ENCODE results near the gene CPLX1. TPM values are rescaled to one million over a fixed set of nuclear protein-coding genes. Genes with fewer than 3 reads are reported as not detected.
"Not testable (repeated sequence)": the region's sequence is repeated elsewhere in the genome, so short reads cannot be mapped to it uniquely, and the experiment has no call there.

Gene CPLX1
- total and polyA plus RNA-seq, 2 donors (not counting 1 experiment from before 2014, with no cell fraction given) = 0.03 to 0.66 TPM

GRCh38 chr4:757111-757510 is 68.8 kb downstream of the CPLX1 start:
- H3K36me3 ChIP-seq (ENCODE audit: control insufficient read depth, insufficient read depth, low read length) = peaks cover 22% of the 10 kb centered on the region
- no peak overlapping the region for H3K4me3 ChIP-seq (replicated peaks in 1 of 4; ENCODE audit: control extremely low read depth in 1 of 4, insufficient read depth in 1 of 4, low read depth in 3 of 4, low read length in 4 of 4)
- H3K4me1 ChIP-seq (ENCODE audit: control insufficient read depth, extremely low read depth, insufficient read depth, low read length) = no peaks in the 10 kb centered on the region
- no peak overlapping the region for H2AFZ ChIP-seq (ENCODE audit: low read length)
- no peak overlapping the region for H3K9ac ChIP-seq (ENCODE audit: insufficient read depth, low read length)
- H3K9me3 ChIP-seq (ENCODE audit: control insufficient read depth, insufficient read depth, low read depth, low read length) = no peaks in the 10 kb centered on the region
- H3K4me2 ChIP-seq (ENCODE audit: extremely low read depth, insufficient read depth, low read length) = no peak overlapping the region
- H3K27me3 ChIP-seq (ENCODE audit: control insufficient read depth, insufficient read depth, low read length) = no peaks in the 10 kb centered on the region
- H4K20me1 ChIP-seq (ENCODE audit: control insufficient read depth, extremely low read depth, insufficient read depth, low read length) = no peaks in the 10 kb centered on the region
- no peak for DNase-seq (ENCODE audit: low read depth in 2 of 2)
- no peak overlapping the region for H3K27ac ChIP-seq (ENCODE audit: insufficient read depth, low read length)
- no peak for TF ChIP-seq EZH2 (IDR thresholded peaks at IDR 0.05; ENCODE audit: low read length, missing control alignments)
- no peak for TF ChIP-seq CTCF (conservative IDR thresholded peaks at IDR 0.05 in 1 of 2, IDR thresholded peaks at IDR 0.05 in 1 of 2; ENCODE audit: low read depth in 1 of 2, low read length in 2 of 2)
- H3K79me2 ChIP-seq (ENCODE audit: control insufficient read depth, insufficient read depth, low read length) = no peaks in the 10 kb centered on the region

- Histone ChIP-seq H2AFZ (ENCODE audit: low read length) (no peak overlapping the region), H3K27ac (ENCODE audit: insufficient read depth, low read length) (no peak overlapping the region), H3K4me3 (replicated peaks in 1 of 4; ENCODE audit: control extremely low read depth in 1 of 4, insufficient read depth in 1 of 4, low read depth in 3 of 4, low read length in 4 of 4) (no peak overlapping the region), H3K9me3 (ENCODE audit: control insufficient read depth, insufficient read depth, low read depth, low read length) (no peaks in the 10 kb centered on the region), H3K27me3 (ENCODE audit: control insufficient read depth, insufficient read depth, low read length) (no peaks in the 10 kb centered on the region), H3K36me3 (ENCODE audit: control insufficient read depth, insufficient read depth, low read length) (peaks cover 11% of the 10 kb centered on the region), H3K9ac (ENCODE audit: insufficient read depth, low read length) (no peak overlapping the region), H3K4me2 (ENCODE audit: extremely low read depth, insufficient read depth, low read length) (no peak overlapping the region), H3K79me2 (ENCODE audit: control insufficient read depth, insufficient read depth, low read length) (peaks cover 4% of the 10 kb centered on the region), H4K20me1 (ENCODE audit: control insufficient read depth, extremely low read depth, insufficient read depth, low read length) (no peaks in the 10 kb centered on the region), H3K4me1 (ENCODE audit: control insufficient read depth, extremely low read depth, insufficient read depth, low read length) (no peaks in the 10 kb centered on the region)
- DNase-seq (ENCODE audit: low read depth in 2 of 2) = no peak
- TF ChIP-seq CTCF (conservative IDR thresholded peaks at IDR 0.05 in 1 of 2, IDR thresholded peaks at IDR 0.05 in 1 of 2; ENCODE audit: low read depth in 1 of 2, low read length in 2 of 2) = no peak
- TF ChIP-seq EZH2 (IDR thresholded peaks at IDR 0.05; ENCODE audit: low read length, missing control alignments) = no peak
Observed at GRCh38 chr4:754221-755120, 71.5 kb downstream of the CPLX1 start.

GRCh38 chr4:753186-753585 is 72.7 kb downstream of the CPLX1 start:
- H4K20me1 ChIP-seq (ENCODE audit: control insufficient read depth, extremely low read depth, insufficient read depth, low read length); H3K79me2 ChIP-seq (ENCODE audit: control insufficient read depth, insufficient read depth, low read length); H3K27me3 ChIP-seq (ENCODE audit: control insufficient read depth, insufficient read depth, low read length); H3K9me3 ChIP-seq (ENCODE audit: control insufficient read depth, insufficient read depth, low read depth, low read length); H3K27ac ChIP-seq (ENCODE audit: insufficient read depth, low read length); H2AFZ ChIP-seq (ENCODE audit: low read length); H3K4me2 ChIP-seq (ENCODE audit: extremely low read depth, insufficient read depth, low read length); H3K4me3 ChIP-seq (replicated peaks in 1 of 4; ENCODE audit: control extremely low read depth in 1 of 4, insufficient read depth in 1 of 4, low read depth in 3 of 4, low read length in 4 of 4); H3K4me1 ChIP-seq (ENCODE audit: control insufficient read depth, extremely low read depth, insufficient read depth, low read length); H3K9ac ChIP-seq (ENCODE audit: insufficient read depth, low read length); DNase-seq (ENCODE audit: low read depth in 2 of 2): not testable (repeated sequence)
- peaks cover 15% of the 10 kb centered on the region for H3K36me3 ChIP-seq (ENCODE audit: control insufficient read depth, insufficient read depth, low read length)
